HG03521 (cell line): ENCODE measurements around the gene CABP7.

ENCODE experiments used
- ATAC-seq: cut with Tn5 transposase; IDR thresholded peaks from one replicate; pipeline ENCODE4 v1.9.1; 2021; ENCODE audit warnings: mild to moderate bottlenecking, moderate library complexity; ENCODE audit not compliant: unreplicated experiment

The CABP7 gene

DNA sequence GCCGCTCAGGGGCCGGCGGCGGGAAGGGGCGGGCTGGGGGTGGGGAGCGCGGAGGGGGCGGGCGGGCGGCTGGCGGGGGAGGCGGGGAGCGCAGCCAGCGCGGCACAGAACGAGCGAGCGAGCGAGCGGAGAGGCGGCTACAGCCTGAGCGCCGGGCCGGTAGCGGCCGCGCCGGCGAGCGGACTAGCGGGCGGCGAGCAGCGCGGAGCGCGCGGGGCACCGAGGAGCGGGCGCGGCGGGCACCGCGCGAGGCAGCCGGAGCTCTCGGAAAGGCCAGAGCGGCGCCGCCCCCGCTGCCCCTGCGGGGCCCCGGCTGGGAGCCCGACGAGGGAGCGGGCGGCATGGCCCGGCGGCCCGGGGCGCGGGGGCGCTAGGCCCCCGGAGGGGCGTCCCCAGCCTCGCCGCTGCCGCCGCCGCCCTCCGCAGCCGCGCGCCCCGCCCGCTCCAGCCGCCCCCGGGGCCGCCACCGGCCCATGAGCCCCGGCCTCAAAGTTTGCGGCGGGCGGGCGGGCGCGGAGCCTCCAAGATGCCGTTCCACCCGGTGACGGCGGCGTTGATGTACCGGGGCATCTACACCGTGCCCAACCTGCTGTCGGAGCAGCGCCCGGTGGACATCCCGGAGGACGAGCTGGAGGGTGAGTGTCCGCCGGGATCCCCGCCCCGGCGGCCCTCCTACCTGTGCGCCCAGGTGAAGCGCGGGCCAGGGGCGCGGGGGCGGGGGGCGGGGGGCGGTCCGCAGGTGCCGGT, at the start of gene CABP7:
TSS of gene CABP7 (plus strand) at position 105 of the 747 bp plus-strand sequence. CDS start at position 527, 422 bp downstream.
- ATAC-seq = no peak

DNA sequence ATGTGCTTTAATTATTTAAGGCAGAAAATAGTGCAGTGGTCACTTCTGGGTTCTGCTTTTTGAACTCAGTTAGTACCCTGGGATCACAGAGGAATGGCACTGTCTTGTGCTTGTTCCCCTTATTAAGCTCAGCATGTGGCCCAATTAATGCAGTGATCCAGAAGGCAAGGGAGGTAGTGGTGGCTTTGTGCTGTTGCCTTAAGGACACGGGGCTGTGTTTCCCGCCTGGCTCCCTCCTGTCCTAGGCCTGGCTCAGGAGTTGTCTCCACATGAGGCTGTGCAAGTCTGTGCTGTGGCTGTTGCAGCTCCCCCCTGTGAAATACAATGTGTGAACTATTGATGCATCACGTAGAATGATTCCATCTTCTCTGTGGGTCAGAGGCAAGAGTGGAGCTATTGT, 49.2 kb upstream of the CABP7 start:
- ATAC-seq = no peak

DNA sequence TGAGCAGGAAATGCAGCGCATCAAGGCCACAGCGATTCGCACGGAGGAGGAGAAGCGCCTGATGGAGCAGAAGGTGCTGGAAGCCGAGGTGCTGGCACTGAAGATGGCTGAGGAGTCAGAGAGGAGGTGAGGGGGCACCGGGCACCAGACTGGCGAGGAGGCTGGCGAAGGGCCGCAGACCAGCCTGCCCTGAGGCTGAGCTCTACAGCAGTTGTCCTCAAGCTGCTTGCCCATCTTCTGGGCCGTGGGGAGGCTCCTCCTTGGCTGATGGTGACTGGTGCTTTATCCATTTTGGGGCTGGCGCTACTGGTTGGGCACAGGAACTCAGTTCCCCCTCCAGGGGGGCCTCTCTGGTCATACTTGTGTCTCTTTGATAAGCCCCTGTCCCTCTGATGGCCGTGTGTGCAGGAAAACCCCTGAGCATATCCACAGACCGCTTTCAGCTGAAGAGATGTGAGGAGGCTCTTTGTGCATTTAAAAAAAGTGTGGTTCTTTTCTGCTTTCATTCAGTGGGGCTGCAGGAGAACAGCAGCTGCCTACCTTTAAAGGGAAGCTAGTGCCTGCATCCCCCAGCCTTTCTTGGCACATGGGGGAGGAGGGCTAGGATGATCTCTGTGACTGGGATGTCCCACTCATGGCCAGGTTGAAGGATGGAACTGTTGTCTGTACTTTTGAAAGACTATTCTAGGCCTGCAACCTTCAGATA, 46.3 kb upstream of the CABP7 start:
- ATAC-seq = no peak

DNA sequence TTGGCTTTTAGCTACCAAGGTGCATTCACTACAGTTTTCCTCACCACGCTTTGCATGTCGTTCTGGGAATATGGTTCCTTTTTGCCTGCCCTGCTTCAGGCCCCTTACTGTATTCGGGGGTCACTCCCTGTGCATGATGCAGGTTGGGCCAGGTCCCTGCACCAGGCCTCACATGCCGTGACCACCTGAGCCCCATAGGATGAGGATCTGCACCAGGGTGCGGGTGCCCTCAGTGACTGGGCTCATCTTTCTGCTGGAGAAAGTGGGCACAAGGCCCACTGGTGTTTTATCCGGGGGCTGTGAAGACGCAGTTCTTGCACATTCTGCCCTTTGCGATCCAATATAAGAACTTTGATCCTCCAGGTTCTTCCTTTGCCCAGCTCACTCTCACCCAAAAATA, 45.7 kb upstream of the CABP7 start:
- no peak for ATAC-seq

DNA sequence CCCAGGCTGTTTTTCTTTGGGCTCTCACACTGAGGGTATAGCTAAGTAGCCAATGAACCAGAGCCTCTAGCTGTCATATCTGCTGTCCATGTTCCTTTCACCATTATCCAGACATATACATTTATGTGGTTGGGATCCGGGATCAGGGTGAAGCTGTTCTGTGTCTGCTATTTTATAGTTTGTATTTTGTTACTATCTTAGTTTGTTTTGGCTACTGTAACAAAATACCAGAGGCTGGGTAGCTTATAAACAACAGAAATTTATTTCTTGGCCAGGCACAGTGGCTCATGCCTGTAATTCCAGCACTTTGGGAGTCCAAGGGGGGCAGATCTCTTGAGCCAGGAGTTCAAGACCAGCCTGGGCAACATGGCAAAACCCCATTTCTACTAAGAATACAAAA, 40.5 kb upstream of the CABP7 start:
- ATAC-seq = no peak

DNA sequence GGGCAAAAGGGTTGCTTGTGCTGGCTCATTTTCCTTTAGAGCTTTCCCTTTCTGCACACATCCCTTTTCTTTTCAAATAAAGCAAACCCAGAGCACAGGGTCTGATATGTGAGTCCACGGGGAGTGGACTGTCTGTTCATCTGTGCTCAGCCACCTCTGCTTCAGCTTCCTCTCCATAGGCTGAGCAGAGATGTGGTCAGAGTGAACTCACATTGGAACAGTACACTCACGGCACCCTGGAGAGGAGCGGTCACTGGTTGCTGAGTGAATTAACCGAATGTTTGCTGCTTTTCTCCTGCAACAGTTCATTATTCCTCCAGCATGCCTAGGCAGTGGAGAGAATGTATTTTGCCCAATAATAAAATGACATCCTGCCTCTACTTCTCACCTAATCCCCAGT, 36.3 kb upstream of the CABP7 start:
- no peak for ATAC-seq

DNA sequence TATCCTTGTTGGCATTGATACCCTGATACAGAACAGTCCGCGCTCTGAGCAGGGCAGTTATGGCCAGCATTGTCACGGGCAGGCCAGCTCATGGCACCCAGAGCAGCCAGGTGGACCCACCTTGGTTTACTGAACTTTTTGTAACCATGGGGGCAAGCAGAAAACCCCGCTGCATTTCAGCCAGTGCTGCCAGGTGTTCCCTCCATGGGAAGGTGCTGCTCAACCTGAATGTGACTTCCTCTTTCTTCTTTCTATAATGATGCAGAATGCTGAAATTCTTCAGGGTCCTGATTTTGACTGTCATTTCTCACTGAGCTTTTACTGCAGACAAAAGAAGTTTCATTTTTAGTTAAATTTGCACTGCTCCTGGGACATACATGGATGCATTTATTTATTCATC, 35.6 kb upstream of the CABP7 start:
- no peak for ATAC-seq

DNA sequence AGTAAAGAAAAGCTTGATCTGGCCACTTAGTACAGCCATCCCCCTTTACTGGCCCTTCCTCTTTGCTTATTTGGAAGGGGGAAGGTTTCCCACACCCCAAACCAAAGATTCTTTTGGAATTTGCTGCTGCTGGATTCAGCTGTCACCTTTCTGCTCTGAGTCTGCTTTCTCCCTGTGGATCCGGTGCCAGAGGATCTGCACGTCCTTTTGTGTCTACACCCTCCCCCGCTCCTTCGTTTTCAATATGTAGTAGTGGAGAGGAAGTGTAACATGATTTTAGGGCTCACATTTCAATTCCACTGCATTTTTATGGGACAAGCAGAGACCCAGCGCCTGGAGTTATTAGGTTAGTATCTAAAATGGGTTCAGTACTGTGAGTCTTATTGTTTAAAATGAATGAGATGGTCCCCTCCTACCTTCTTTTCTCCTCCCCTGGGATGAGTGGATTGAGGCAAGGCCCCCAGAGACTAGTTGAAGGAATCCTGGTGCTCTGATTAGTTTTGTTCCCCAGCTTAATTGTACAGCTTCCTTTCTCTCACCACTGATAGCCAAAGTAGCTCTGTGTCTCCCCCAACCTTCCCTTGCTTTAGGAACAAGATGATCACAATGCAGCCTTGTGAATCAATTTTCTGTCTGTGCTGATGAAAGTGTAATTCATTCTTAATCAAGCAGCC, 30.5 kb upstream of the CABP7 start:
- ATAC-seq = no peak

DNA sequence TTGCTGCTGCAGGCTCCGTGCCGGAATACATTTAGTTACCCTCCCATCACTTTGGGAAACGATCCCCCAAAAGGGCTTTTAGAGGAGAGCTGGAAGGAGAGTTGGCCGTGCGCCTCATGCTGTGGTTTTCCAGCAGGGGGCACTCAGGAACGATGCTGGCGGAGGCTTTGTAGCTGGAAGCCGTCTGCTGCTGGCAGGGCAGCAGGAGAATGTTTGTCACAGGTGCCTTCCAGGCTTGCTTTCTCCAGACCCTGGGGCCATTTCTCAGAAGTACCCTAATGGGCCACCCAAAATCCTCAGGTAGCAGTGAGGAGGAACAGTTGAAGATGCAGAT, 30.0 kb upstream of the CABP7 start:
- ATAC-seq = no peak

DNA sequence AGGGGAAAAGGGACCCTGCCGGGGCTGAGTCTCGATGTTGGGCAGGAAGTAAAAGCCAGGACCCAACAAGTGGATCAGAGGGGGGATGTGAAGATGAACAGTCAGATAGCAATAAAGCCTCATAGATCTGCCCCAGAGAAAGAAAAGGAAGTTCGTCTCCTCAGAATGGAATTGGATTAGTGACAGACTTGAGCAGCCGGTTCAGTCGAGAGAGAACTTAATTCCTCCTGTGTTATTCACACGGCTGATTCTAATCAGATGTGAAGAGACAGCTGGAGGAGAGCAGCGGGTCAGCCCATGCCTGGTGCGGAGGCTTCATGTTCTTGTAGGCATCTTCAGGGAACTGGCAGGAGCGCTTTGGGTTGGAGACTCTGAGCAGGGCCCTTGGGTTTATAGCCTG, 29.3 kb upstream of the CABP7 start:
- ATAC-seq = no peak

DNA sequence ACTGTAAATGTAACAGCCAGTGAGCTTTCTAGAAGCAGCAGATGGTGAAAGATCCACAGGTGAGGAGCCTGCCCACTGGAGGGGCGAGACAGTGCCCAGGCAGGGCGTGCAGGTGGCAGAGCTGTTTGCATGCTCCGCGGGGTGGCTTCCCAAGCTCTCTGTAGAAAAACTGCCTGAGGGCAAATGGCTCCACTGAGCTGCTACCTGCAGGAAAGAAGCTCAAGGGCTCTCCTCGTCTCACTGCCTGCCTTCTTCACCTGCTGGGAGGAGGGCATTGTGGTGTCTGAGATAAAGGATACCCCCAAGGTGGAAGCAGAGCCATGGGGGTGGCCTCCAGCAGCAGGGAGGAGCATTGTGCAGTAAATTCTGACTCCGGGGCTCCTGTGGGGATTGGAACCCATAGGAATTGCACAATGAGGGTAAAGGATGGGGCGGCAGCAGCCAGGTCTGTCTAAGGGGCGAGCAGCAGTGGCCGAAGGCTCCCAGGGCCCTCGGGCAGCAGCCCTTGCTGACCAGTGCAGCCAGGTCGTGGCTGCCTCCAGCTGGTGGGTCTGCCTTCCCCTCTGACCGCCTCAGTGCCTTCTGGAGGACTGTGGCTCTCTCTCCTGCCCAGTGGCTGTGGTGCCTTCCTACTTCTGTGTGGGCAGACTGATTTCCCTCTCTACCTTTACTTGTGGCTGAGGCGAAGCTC, 28.0 kb upstream of the CABP7 start:
- no peak for ATAC-seq

DNA sequence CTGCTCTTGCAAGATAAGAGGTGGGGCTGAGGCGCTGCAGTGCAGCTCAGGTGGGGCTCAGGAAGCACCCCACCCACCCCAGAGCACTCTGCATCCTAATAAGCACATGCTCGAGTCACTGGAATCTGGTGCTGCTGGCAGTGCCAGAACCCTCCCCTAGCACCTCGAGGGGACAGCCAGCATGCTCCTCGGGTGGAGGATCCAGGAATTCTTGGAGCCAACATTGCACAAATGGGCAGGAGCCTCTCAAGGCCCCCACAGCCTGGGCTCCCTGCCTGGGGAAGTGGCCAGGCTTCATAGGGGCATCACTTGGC, 27.5 kb upstream of the CABP7 start:
- ATAC-seq = no peak

DNA sequence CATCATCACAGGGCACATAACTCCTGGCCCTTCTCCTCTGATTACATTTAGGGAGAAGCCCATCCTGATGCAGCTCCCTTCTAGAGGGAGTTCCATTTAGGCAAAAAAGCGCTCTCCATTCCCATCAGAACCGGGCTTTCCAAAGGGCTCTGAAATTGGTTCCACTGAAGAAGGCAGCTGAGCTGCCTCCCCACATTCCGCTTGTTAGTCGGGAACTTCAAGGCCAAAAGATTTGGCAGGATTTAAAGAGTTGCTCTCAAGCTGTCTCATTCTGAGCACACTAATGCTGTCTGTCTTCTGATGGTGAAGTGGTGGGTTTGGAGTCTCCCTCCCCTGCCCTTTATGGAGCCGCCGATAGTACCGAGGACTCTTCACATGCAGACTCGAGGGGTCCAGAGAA, 26.6 kb upstream of the CABP7 start:
- ATAC-seq = no peak

DNA sequence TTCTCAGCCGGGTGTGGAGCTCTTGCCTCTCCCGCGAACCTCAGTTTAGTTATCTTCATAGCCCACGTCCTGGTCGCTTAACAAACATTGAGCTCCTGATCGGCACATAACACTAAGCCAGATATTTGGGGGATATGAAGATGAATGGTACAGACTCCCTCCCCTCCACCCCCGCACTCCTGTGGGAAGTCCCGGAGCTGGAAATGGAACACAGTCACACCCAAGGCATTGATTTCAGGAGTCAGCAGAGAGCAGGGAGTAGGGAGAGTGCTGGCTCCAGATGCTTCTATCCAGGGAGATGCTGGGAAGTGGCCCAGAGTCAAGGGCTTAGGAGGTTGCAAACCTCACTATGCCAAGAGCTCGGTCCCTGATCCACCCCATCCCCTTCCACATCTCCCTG, 26.1 kb upstream of the CABP7 start:
- no peak for ATAC-seq

DNA sequence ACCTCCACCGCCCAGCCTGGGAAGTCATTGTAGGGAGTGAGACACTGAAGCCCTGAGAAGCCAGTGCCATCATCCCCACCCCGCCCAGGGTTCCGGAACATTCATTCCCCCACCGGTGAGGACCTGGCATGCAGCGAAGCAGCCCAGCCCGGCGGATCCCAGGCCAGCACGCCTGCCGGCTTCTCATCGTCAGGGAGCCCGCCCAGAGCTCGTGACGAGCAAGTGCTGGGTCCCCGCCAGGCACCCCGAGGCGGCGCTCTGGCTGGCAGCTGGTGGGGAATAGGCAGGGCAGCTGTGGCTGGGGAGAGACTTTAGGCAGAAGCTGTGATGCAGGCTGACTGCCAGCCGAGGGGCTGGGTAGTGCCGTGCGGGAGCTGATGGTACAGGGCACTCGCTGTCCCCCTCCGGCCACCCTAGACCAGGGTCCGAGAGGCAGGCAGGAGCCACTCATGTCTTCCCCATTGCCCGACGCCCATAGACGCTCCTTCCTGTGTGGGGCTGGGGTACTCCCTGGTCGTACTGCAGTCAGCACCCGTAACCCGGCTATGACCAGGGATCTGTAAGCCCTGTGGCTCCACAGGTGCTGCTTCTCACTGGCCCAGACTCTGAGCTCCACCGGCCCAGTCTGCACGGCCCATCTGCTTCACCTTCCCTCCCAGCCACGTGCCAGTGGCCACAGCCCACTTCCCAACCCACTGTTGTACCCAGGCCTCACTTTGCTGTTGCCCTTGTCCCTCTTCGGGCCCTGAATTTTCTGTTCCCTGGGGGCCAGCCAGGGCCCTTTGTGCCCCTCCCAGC, 24.5 kb upstream of the CABP7 start:
- no peak for ATAC-seq

DNA sequence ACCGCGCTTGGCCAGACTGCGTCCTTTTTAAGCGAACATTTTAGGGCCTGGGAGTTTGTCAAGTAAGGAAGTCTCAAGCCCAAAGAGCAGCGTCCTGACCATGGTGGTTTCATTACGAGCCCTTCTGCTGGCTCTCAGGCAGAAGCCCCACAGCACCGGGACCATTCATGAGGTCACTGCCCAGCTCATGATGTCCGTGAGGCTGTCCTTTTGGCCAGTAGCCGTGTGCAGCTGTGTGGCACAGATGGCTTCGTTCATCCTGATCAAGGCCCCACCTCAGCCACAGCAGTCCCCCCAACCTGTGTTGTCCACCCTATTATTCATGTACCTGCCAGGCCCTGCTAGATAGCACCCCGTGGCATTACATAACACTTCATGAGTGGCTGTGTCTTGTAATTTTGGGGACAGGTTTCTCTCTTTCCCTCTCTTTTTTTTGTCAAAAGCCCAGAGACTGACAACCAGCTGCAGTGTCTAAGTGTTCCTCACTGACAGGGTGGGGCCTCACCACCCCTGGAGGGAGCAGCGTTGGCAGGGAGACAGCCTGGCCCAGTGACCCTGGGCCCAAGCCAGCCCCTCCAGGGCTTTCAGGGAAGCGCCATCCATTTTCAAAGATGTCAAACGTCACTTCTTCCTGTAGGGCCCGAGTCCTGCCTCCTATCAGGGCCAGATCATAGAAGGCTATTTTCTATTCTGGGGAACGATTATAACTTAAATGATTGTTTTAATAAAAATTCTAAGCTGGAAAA, 21.8 kb upstream of the CABP7 start:
- no peak for ATAC-seq

DNA sequence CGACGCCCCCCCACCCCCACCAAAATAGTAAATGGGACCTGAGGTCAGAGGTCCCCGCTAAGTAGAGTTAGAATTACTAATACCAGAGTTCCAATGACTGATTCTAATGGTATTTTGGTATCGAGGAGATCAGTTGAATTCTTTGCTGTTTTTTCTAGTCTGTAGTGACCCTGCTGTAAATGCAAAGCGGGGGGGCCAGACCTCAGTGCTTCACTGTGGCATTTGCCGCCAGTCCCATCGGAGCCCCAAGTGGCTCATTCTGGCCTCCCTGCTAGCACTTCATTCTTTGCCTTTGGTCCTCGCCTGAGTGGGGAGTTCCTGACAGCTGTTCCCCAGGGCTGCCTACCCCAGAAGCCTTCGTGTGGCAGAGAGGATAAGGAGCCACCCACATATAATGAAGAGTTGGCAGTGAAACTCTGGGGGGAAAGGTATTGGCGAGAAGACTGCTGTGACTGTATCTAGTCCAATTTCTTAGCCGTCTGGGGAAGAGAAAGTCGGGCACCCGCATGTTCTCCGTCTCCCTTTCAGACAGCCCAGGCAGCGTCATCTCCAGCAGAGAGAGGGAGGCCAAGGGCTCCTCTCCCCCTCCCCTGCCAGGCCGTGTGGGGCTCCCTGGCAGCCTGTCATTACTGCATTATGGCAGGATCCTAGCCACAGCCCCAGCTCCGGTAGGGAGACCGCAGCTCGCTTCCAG, 19.4 kb upstream of the CABP7 start:
- ATAC-seq = no peak

DNA sequence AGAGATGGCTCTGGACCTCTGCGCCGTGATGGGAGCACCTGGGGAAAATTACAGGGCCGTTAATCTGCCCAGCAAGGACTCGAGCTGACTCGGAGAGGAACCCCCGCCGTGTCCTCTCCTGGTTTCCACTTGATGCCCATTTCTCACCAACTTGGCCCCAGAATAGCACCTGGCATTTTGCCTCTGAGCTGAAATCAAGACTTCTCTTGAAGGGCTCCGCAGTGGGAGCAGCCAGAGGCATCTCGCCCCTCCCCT, 19.0 kb upstream of the CABP7 start:
- no peak for ATAC-seq

DNA sequence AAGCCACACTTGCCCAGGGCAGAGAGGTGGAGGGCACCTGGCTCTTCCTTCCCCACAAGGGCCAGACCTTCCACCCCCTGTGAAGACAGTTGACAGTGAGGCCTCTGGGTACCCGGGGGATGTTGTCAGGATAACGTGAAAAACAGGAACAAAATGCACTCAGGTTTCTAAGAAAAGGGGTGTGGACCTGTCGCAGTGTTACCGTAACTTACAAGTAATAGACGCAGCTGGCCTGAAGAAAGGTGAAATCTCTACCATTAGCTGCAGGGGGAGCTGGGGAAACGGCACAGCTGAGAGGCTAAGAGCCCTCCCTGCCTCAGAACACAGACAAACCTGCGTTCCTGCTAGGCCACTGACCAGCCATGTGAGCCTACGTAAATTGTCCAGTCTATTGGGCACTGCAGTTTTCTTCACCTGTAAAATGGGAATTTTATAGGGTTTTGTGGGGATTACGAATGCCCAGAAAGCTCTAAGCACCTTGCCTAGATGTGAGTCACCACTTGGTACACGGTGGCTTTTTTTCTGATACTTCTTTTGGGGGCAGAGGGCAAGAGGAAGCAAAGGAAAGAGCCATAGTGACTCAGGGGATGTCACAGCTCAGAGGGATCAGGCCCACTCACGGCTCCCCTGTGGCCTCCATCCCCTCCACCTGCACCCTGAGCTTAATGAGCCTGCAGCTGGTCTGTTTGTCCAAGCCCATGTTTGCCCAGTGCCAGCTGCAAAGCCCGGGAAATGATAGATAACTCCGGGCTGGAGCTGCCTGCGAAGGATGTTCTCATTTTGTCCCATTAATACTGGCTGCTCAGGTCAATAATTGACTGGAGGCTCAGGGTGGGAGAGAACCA, 18.4 kb upstream of the CABP7 start:
- ATAC-seq = no peak
